Measurements from ENCODE around the gene PTPN11. TPM values are rescaled to one million over a fixed set of nuclear protein-coding genes. Genes with fewer than 3 reads are reported as not detected.
A peak's percentile ranks its signal among the peaks of the same experiment; 100 is the strongest.

The PTPN11 gene
- total and polyA plus RNA-seq, 2 of the 13 experiments (the other 11 are each of a cell fraction or from before 2014, with no cell fraction given) = 30.0 to 63.5 TPM

- TF ChIP-seq NR2F6 (IDR thresholded peaks at IDR 0.05) = no peak
- TF ChIP-seq NR2F6 (CRISPR knock-in tag; IDR thresholded peaks at IDR 0.05) = 0 out of 2 replicates have a peak, but pooled peaks have one; percentile 19
These were observed 47.3 kb downstream of the PTPN11 start (continued) for GRCh38 chr12:112466011-112466422.

- in situ Hi-C loops (cut with HindIII; ENCODE audit: extremely low pct_ligation_motif_present, low pct_unique_long_range_greater_than_20kb) = no loop called here
- no peak for TF ChIP-seq KLF9 (CRISPR knock-in tag; IDR thresholded peaks at IDR 0.05; ENCODE audit: low read depth)
- no peak for TF ChIP-seq ZBTB49 (CRISPR knock-in tag; IDR thresholded peaks at IDR 0.05; ENCODE audit: borderline replicate concordance)
- TF ChIP-seq ZNF264 (CRISPR knock-in tag; IDR thresholded peaks at IDR 0.05) = no peak
- TF ChIP-seq RNF219 (CRISPR knock-in tag; IDR thresholded peaks at IDR 0.05) = no peak
- TF ChIP-seq ZBTB42 (CRISPR knock-in tag; IDR thresholded peaks at IDR 0.05) = no peak
- TF ChIP-seq PITX1 (CRISPR knock-in tag; IDR thresholded peaks at IDR 0.05) = no peak
- TF ChIP-seq BRF2 (CRISPR knock-in tag; IDR thresholded peaks at IDR 0.05) = no peak
- no peak for TF ChIP-seq ZNF775 (CRISPR knock-in tag; IDR thresholded peaks at IDR 0.05; ENCODE audit: borderline replicate concordance)
- TF ChIP-seq MXD3 (CRISPR knock-in tag; IDR thresholded peaks at IDR 0.05) = no peak
- no peak for TF ChIP-seq U2AF2 (IDR thresholded peaks at IDR 0.05; ENCODE audit: low read depth, low read length)
- TF ChIP-seq EZH2 (conservative IDR thresholded peaks at IDR 0.05; ENCODE audit: low read depth, low read length) = no peak
- no peak for TF ChIP-seq ZNF253 (CRISPR knock-in tag; IDR thresholded peaks at IDR 0.05; ENCODE audit: borderline replicate concordance)
- TF ChIP-seq AHR (CRISPR knock-in tag; IDR thresholded peaks at IDR 0.05) = no peak
- Histone ChIP-seq H3K36me3 (replicated peaks in 1 of 2; ENCODE audit: control insufficient read depth in 1 of 2, insufficient read depth in 2 of 2, low read length in 2 of 2) (peaks cover 0 to 17% of the 10 kb centered on the region in 2 experiments; a peak in 3 of 5 replicates), H3K4me2 (ENCODE audit: low read depth, low read length) (no peak overlapping the region), H3K9me3 (ENCODE audit: low read length) (no peaks in the 10 kb centered on the region), H3K27ac (ENCODE audit: extremely low read length, insufficient read depth, low read length) (no peak overlapping the region), H3K27me3 (ENCODE audit: control insufficient read depth in 1 of 2, insufficient read depth in 2 of 2, low read length in 2 of 2) (no peaks in the 10 kb centered on the region), H3K4me3 (replicated peaks in 1 of 3; ENCODE audit: insufficient read depth in 1 of 3, low read depth in 2 of 3, low read length in 3 of 3) (no peak overlapping the region), H3K79me2 (ENCODE audit: insufficient read depth, low read length) (no peaks in the 10 kb centered on the region), H2AFZ (ENCODE audit: low read length) (no peak overlapping the region), H3K4me1 (ENCODE audit: insufficient read depth, low read length) (peaks cover 30% of the 10 kb centered on the region), H4K20me1 (ENCODE audit: insufficient read depth, low read length) (peaks cover 5% of the 10 kb centered on the region; the same call in 1 of the 2 replicates), H3K9ac (ENCODE audit: insufficient read depth, low read depth, low read length) (no peak overlapping the region)
- ChIA-PET CTCF (ENCODE audit: low intra/inter-chr PET ratio, low total read pairs) (no interaction called here), POLR2A (no interaction called here)
- 93% methylated on average over 3 of the region's 3 CpGs for WGBS (ENCODE audit: low lambda C conversion rate)
- ATAC-seq = no peak
- intact Hi-C loops (cut with micrococcal nuclease; ENCODE audit: unreplicated experiment) = no loop called here
- no peak for FAIRE-seq
- BruUV-seq (replicated peaks) = no TSS peak
- DNase-seq (ENCODE audit: low spot score) = no peak
These were observed 48.1 kb downstream of the PTPN11 start for GRCh38 chr12:112466835-112467234.
